Measurements from ENCODE around the gene HBG2. TPM values are rescaled to one million over a fixed set of nuclear protein-coding genes. Genes with fewer than 3 reads are reported as not detected.

HBG2 gene
- polyA plus RNA-seq, 1 donor from 2014 or later = not detected

- H4K20me1 ChIP-seq (ENCODE audit: insufficient read depth) = no peaks in the 10 kb centered on the region
- TF ChIP-seq MXI1 (conservative IDR thresholded peaks at IDR 0.05; ENCODE audit: poor library complexity, severe bottlenecking) = no peak
- TF ChIP-seq RAD21 (conservative IDR thresholded peaks at IDR 0.05) = peak; percentile 40
- TF ChIP-seq POLR2AphosphoS5 (IDR thresholded peaks at IDR 0.05) = no peak
- TF ChIP-seq SMC3 (conservative IDR thresholded peaks at IDR 0.05; ENCODE audit: poor library complexity) = peak; percentile 36
- H3K9me2 ChIP-seq (ENCODE audit: insufficient read depth, low read length) = no peaks in the 10 kb centered on the region
- H3K79me2 ChIP-seq (replicated peaks; ENCODE audit: insufficient read depth, low read length) = no peaks in the 10 kb centered on the region
- H3K4me2 ChIP-seq (ENCODE audit: low read length) = no peak overlapping the region
- no peak overlapping the region for H3K9ac ChIP-seq (ENCODE audit: low read length)
- no peaks in the 10 kb centered on the region for H3K36me3 ChIP-seq (ENCODE audit: insufficient read depth, low read length)
- H3K4me3 ChIP-seq (ENCODE audit: low read length) = no peak overlapping the region
- no peak overlapping the region for H3K27ac ChIP-seq (ENCODE audit: low read length)
- no peaks in the 10 kb centered on the region for H3F3A ChIP-seq (ENCODE audit: insufficient read depth, low read length, poor library complexity, severe bottlenecking)
- no peak overlapping the region for H2AFZ ChIP-seq (ENCODE audit: low read depth, low read length)
- H3K27me3 ChIP-seq (ENCODE audit: insufficient read depth, low read depth, low read length) = no peaks in the 10 kb centered on the region
- no peaks in the 10 kb centered on the region for H3K9me3 ChIP-seq (ENCODE audit: low read length)
These were observed 49.8 kb downstream of the HBG2 start for GRCh38 chr11:5204787-5205186.

- H3K9me3 ChIP-seq (ENCODE audit: low read length) = no peaks in the 10 kb centered on the region
- H3K9me2 ChIP-seq (ENCODE audit: insufficient read depth, low read length) = no peaks in the 10 kb centered on the region
- H3F3A ChIP-seq (ENCODE audit: insufficient read depth, low read length, poor library complexity, severe bottlenecking) = no peaks in the 10 kb centered on the region
- H3K27me3 ChIP-seq (ENCODE audit: insufficient read depth, low read depth, low read length) = no peaks in the 10 kb centered on the region
- H3K4me3 ChIP-seq (ENCODE audit: low read length) = no peak overlapping the region
- TF ChIP-seq RAD21 (conservative IDR thresholded peaks at IDR 0.05) = no peak
- no peak for TF ChIP-seq TAF1 (IDR thresholded peaks at IDR 0.05; ENCODE audit: low read depth)
- TF ChIP-seq SMC3 (conservative IDR thresholded peaks at IDR 0.05; ENCODE audit: poor library complexity) = no peak
- TF ChIP-seq REST (IDR thresholded peaks at IDR 0.05; ENCODE audit: borderline replicate concordance) = no peak
- no peak for TF ChIP-seq EZH2 (IDR thresholded peaks at IDR 0.05; ENCODE audit: borderline replicate concordance, insufficient read depth, low read length, poor library complexity, severe bottlenecking)
- TF ChIP-seq MXI1 (conservative IDR thresholded peaks at IDR 0.05; ENCODE audit: poor library complexity, severe bottlenecking) = no peak
- TF ChIP-seq EP300 (conservative IDR thresholded peaks at IDR 0.05; ENCODE audit: poor library complexity, severe bottlenecking) = no peak
- TF ChIP-seq CTCF (IDR thresholded peaks at IDR 0.05; ENCODE audit: poor library complexity, severe bottlenecking) = no peak
- no peak for TF ChIP-seq POLR2AphosphoS5 (IDR thresholded peaks at IDR 0.05)
- H3K9ac ChIP-seq (ENCODE audit: low read length) = no peak overlapping the region
- no peak overlapping the region for H3K4me2 ChIP-seq (ENCODE audit: low read length)
- no peak overlapping the region for H3K27ac ChIP-seq (ENCODE audit: low read length)
- no peaks in the 10 kb centered on the region for H3K79me2 ChIP-seq (replicated peaks; ENCODE audit: insufficient read depth, low read length)
- no peak overlapping the region for H2AFZ ChIP-seq (ENCODE audit: low read depth, low read length)
- no peaks in the 10 kb centered on the region for H3K36me3 ChIP-seq (ENCODE audit: insufficient read depth, low read length)
- no peaks in the 10 kb centered on the region for H4K20me1 ChIP-seq (ENCODE audit: insufficient read depth)
These were observed 51.2 kb downstream of the HBG2 start for GRCh38 chr11:5203366-5203765.

Other genes with a start within 250 kb of the HBG2 start
- gene OR52J3, start 208.3 kb downstream of the HBG2 start, polyA plus RNA-seq = not detected in 2 replicates
- gene OR52E2, start 195.2 kb downstream of the HBG2 start, polyA plus RNA-seq = not detected in 2 replicates
- not detected in 2 replicates for gene OR52E1, start 185.2 kb downstream of the HBG2 start, polyA plus RNA-seq
- not detected in 2 replicates for gene OR52A5, start 116.4 kb downstream of the HBG2 start, polyA plus RNA-seq
- not detected in 2 replicates for gene OR52A1, start 100.0 kb downstream of the HBG2 start, polyA plus RNA-seq
- not detected in 2 replicates for gene OR51V1, start 54.1 kb downstream of the HBG2 start, polyA plus RNA-seq
- not detected in 2 replicates for gene HBB, start 27.7 kb downstream of the HBG2 start, polyA plus RNA-seq
- not detected in 2 replicates for gene HBD, start 20.3 kb downstream of the HBG2 start, polyA plus RNA-seq
- not detected in 2 replicates for gene HBG1, start 4.9 kb downstream of the HBG2 start, polyA plus RNA-seq
- gene HBE1, start 15.2 kb upstream of the HBG2 start, polyA plus RNA-seq = not detected in 2 replicates
- gene OR51B4, start 47.2 kb upstream of the HBG2 start, polyA plus RNA-seq = not detected in 2 replicates
- gene OR51B2, start 69.5 kb upstream of the HBG2 start, polyA plus RNA-seq = not detected in 2 replicates
- gene OR51B5, start 88.7 kb upstream of the HBG2 start, polyA plus RNA-seq = not detected in 2 replicates
- gene OR51B6, start 96.7 kb upstream of the HBG2 start, polyA plus RNA-seq = not detected in 2 replicates
- not detected in 2 replicates for gene OR51M1, start 129.0 kb upstream of the HBG2 start, polyA plus RNA-seq
- gene OR51Q1, start 167.3 kb upstream of the HBG2 start, polyA plus RNA-seq = not detected in 2 replicates
- gene OR51I1, start 186.7 kb upstream of the HBG2 start, polyA plus RNA-seq = not detected in 2 replicates
- gene OR51I2, start 194.5 kb upstream of the HBG2 start, polyA plus RNA-seq = not detected in 2 replicates
- not detected in 2 replicates for gene OR52D1, start 233.9 kb upstream of the HBG2 start, polyA plus RNA-seq